ENCODE results near the gene KRTAP5-9. TPM values are rescaled to one million over a fixed set of nuclear protein-coding genes. Genes with fewer than 3 reads are reported as not detected.
"Not testable (repeated sequence)": the region's sequence is repeated elsewhere in the genome, so short reads cannot be mapped to it uniquely, and the experiment has no call there.

Gene KRTAP5-9
- total RNA-seq, 1 donor: not detected

GRCh38 chr11:71535825-71536224 is 12.4 kb upstream of the KRTAP5-9 start:
- no peaks in the 10 kb centered on the region for H3K79me2 ChIP-seq (ENCODE audit: insufficient read depth, low read length)
- TF ChIP-seq CTCF (IDR thresholded peaks at IDR 0.05; ENCODE audit: extremely low read depth, low read depth, low read length): no peak
- H3K4me3 ChIP-seq (ENCODE audit: insufficient read depth, low read length): no peak overlapping the region

GRCh38 chr11:71537537-71537936 is 10.7 kb upstream of the KRTAP5-9 start:
- Histone ChIP-seq H3K27ac (ENCODE audit: low read depth, low read length) (no peak overlapping the region), H4K20me1 (ENCODE audit: insufficient read depth, low read length) (no peaks in the 10 kb centered on the region), H3K79me2 (ENCODE audit: insufficient read depth, low read length) (no peaks in the 10 kb centered on the region), H2AFZ (ENCODE audit: low read length) (no peak overlapping the region), H3K27me3 (ENCODE audit: insufficient read depth, low read length) (no peaks in the 10 kb centered on the region), H3K9me3 (ENCODE audit: low read depth, low read length) (no peaks in the 10 kb centered on the region), H3K4me2 (ENCODE audit: insufficient read depth, low read length) (no peak overlapping the region), H3K4me1 (ENCODE audit: insufficient read depth, low read length) (no peaks in the 10 kb centered on the region), H3K4me3 (ENCODE audit: insufficient read depth, low read length) (no peak overlapping the region), H3K36me3 (ENCODE audit: insufficient read depth, low read length) (no peaks in the 10 kb centered on the region)
- no peak for TF ChIP-seq CTCF (IDR thresholded peaks at IDR 0.05; ENCODE audit: extremely low read depth, low read depth, low read length)
- DNase-seq (ENCODE audit: insufficient read length, low spot score, missing footprints): no peak

More at GRCh38 chr11:71535825-71536224, 12.4 kb upstream of the KRTAP5-9 start:
- DNase-seq (ENCODE audit: insufficient read length, low spot score, missing footprints): no peak
- Histone ChIP-seq H3K36me3 (ENCODE audit: insufficient read depth, low read length) (no peaks in the 10 kb centered on the region), H3K4me2 (ENCODE audit: insufficient read depth, low read length) (no peak overlapping the region), H2AFZ (ENCODE audit: low read length) (no peak overlapping the region), H3K9me3 (ENCODE audit: low read depth, low read length) (no peaks in the 10 kb centered on the region), H3K27me3 (ENCODE audit: insufficient read depth, low read length) (no peaks in the 10 kb centered on the region), H3K4me1 (ENCODE audit: insufficient read depth, low read length) (no peaks in the 10 kb centered on the region), H4K20me1 (ENCODE audit: insufficient read depth, low read length) (no peaks in the 10 kb centered on the region), H3K27ac (ENCODE audit: low read depth, low read length) (no peak overlapping the region)

- H3K27me3 ChIP-seq (ENCODE audit: insufficient read depth, low read length); H3K36me3 ChIP-seq (ENCODE audit: insufficient read depth, low read length); H2AFZ ChIP-seq (ENCODE audit: low read length); H3K4me2 ChIP-seq (ENCODE audit: insufficient read depth, low read length); H3K4me3 ChIP-seq (ENCODE audit: insufficient read depth, low read length); H3K79me2 ChIP-seq (ENCODE audit: insufficient read depth, low read length); H4K20me1 ChIP-seq (ENCODE audit: insufficient read depth, low read length); H3K4me1 ChIP-seq (ENCODE audit: insufficient read depth, low read length); H3K9me3 ChIP-seq (ENCODE audit: low read depth, low read length); DNase-seq (ENCODE audit: insufficient read length, low spot score, missing footprints); H3K27ac ChIP-seq (ENCODE audit: low read depth, low read length): not testable (repeated sequence)
Measured at GRCh38 chr11:71537977-71538665, 10.1 kb upstream of the KRTAP5-9 start, which contains the start of gene KRTAP5-8. KRTAP5-8 (plus strand) TSS chr11:71538025; CDS start chr11:71538056, 31 bp downstream.

GRCh38 chr11:71538666-71538990 is 9.6 kb upstream of the KRTAP5-9 start:
- Histone ChIP-seq H3K4me1 (ENCODE audit: insufficient read depth, low read length) (no peaks in the 10 kb centered on the region), H3K27me3 (ENCODE audit: insufficient read depth, low read length) (no peaks in the 10 kb centered on the region), H3K36me3 (ENCODE audit: insufficient read depth, low read length) (no peaks in the 10 kb centered on the region), H3K27ac (ENCODE audit: low read depth, low read length) (no peak overlapping the region), H3K4me2 (ENCODE audit: insufficient read depth, low read length) (no peak overlapping the region), H3K4me3 (ENCODE audit: insufficient read depth, low read length) (no peak overlapping the region), H3K79me2 (ENCODE audit: insufficient read depth, low read length) (no peaks in the 10 kb centered on the region), H3K9me3 (ENCODE audit: low read depth, low read length) (no peaks in the 10 kb centered on the region), H4K20me1 (ENCODE audit: insufficient read depth, low read length) (no peaks in the 10 kb centered on the region), H2AFZ (ENCODE audit: low read length) (no peak overlapping the region)
- no peak for DNase-seq (ENCODE audit: insufficient read length, low spot score, missing footprints)
- no peak for TF ChIP-seq CTCF (IDR thresholded peaks at IDR 0.05; ENCODE audit: extremely low read depth, low read depth, low read length)

Measured in osteoblast (primary cell).